ENCODE data around the gene LAMA3. TPM values are rescaled to one million over a fixed set of nuclear protein-coding genes. Genes with fewer than 3 reads are reported as not detected.
A peak's percentile ranks its signal among the peaks of the same experiment; 100 is the strongest.

The LAMA3 gene
- total and polyA plus RNA-seq, 2 experiments from 2014 or later, result 3.9 to 4.9 TPM

DNA sequence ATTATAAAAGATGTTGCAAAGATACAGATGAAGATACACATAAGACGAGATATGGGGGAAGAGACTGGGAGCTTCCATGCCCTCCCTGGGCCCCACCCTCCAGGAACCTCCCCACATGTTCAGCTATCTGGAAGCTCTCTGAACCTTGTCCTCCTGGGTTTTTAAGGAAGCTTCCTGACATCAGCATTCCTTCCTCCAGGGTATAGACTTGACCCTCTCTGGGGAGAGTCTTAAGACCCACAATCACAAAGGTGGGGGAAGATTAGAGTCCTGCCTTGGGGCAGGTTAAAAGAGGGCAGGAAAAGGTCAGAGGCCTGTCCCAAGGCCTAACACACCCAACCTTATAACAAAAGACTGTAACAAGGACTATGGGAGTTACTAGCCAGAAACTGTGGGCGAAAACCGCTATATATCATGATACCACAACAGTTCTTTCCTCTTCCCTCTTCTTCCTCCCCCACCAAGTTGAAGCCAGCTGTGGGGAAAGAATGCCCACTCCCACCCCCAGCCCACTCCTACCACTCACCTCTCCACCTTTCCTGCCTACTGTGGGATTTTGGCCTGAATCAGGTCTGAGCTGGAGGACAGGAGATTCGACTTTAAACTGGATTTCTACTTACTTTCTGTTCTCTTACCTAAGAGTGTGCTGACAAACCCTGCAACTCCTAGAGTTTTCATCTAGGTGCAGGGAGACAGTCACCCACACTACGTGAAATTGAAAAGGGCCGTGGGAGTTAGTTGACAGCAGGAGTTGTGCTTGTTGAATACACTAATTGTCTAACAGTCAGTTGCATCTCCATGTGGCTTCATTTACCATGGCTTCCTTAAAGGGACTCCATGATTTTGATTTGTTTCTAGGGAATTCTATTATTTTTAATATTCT lies 105.0 kb downstream of the LAMA3 start:
- no peaks in the 10 kb centered on the region; the same call in 2 of the 3 replicates for H3K4me1 Mint-ChIP-seq
- no peaks in the 10 kb centered on the region for H3F3A ChIP-seq (replicated peaks; ENCODE audit: low read depth)
- H3K79me2 ChIP-seq (replicated peaks; ENCODE audit: insufficient read depth), result no peaks in the 10 kb centered on the region
- H4K20me1 ChIP-seq (replicated peaks; ENCODE audit: insufficient read depth), result no peaks in the 10 kb centered on the region
- H3K4me3 ChIP-seq, result no peak overlapping the region
- no peak overlapping the region for H3K27ac ChIP-seq (ENCODE audit: low read depth)
- ATAC-seq (no peak; the same call in 2 of the 3 replicates), DNase-seq (ENCODE audit: low spot score) (peak; percentile 15)
- H3K4me1 ChIP-seq (ENCODE audit: insufficient read depth), result no peaks in the 10 kb centered on the region
- no peak for TF ChIP-seq ZNF114 (CRISPR knock-in tag; IDR thresholded peaks at IDR 0.05)
- TF ChIP-seq EZH2 (IDR thresholded peaks at IDR 0.05; ENCODE audit: low read depth, unreplicated experiment), result no peak
- no peak for TF ChIP-seq POLR2AphosphoS5 (IDR thresholded peaks at IDR 0.05; ENCODE audit: low read depth)
- TF ChIP-seq ZNF331 (CRISPR knock-in tag; IDR thresholded peaks at IDR 0.05; ENCODE audit: low read depth), result no peak
- TF ChIP-seq, protein P1, sequence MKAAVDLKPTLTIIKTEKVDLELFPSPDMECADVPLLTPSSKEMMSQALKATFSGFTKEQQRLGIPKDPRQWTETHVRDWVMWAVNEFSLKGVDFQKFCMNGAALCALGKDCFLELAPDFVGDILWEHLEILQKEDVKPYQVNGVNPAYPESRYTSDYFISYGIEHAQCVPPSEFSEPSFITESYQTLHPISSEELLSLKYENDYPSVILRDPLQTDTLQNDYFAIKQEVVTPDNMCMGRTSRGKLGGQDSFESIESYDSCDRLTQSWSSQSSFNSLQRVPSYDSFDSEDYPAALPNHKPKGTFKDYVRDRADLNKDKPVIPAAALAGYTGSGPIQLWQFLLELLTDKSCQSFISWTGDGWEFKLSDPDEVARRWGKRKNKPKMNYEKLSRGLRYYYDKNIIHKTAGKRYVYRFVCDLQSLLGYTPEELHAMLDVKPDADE (IDR thresholded peaks at IDR 0.05), result no peak
- H3K4me3 Mint-ChIP-seq, result no peak overlapping the region
- H3K36me3 ChIP-seq (ENCODE audit: insufficient read depth), result no peaks in the 10 kb centered on the region
- H2AFZ ChIP-seq, result no peak overlapping the region
- peaks cover 5% of the 10 kb centered on the region; the same call in 1 of the 3 replicates for H3K36me3 Mint-ChIP-seq (ENCODE audit: low read depth)
- no peaks in the 10 kb centered on the region for H3K27me3 ChIP-seq (ENCODE audit: insufficient read depth)
- H3K27me3 Mint-ChIP-seq (ENCODE audit: insufficient read depth, low read depth, poor library complexity), result peaks cover 4% of the 10 kb centered on the region
- no peak overlapping the region for H3K4me2 ChIP-seq
- H3K27ac Mint-ChIP-seq, result no peak overlapping the region
- H3K9me3 Mint-ChIP-seq, result peaks cover 9% of the 10 kb centered on the region; the same call in 2 of the 3 replicates
- peaks cover 5% of the 10 kb centered on the region; the same call in 1 of the 2 replicates for H3K9me2 ChIP-seq (ENCODE audit: insufficient read depth)

DNA sequence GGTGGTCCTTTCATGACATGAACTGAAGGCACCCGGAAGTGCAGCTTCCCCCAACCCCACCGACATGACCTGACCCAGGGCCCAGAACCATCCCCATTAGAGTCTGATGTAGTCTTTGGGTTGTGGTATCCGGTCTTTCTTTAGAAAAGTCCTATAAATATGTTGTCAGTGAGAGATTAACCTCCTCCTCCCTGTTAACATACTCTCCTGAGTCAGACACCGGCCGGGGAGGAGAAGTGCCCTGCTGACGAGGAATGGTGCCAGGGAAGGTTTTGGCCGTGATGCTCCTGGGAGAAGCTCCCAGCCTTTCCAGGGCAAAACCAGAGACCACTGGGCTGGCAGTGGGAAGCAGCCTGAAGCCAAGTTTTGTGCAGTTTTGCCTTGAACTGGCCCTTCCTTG lies 109.0 kb downstream of the LAMA3 start:
- no peaks in the 10 kb centered on the region for H4K20me1 ChIP-seq (replicated peaks; ENCODE audit: insufficient read depth)
- no peaks in the 10 kb centered on the region for H3F3A ChIP-seq (replicated peaks; ENCODE audit: low read depth)
- H3K27me3 ChIP-seq (ENCODE audit: insufficient read depth), result no peaks in the 10 kb centered on the region
- Mint-ChIP-seq H3K4me3 (no peak overlapping the region), H3K27me3 (ENCODE audit: insufficient read depth, low read depth, poor library complexity) (peaks cover 3% of the 10 kb centered on the region), H3K4me1 (no peaks in the 10 kb centered on the region; the same call in 2 of the 3 replicates), H3K36me3 (ENCODE audit: low read depth) (no peaks in the 10 kb centered on the region), H3K9me3 (no peaks in the 10 kb centered on the region), H3K27ac (no peak overlapping the region)
- no peaks in the 10 kb centered on the region for H3K79me2 ChIP-seq (replicated peaks; ENCODE audit: insufficient read depth)
- H2AFZ ChIP-seq, result no peak overlapping the region
- peaks cover 4% of the 10 kb centered on the region; the same call in 1 of the 2 replicates for H3K9me2 ChIP-seq (ENCODE audit: insufficient read depth)
- DNase-seq (ENCODE audit: low spot score), result no peak
- H3K36me3 ChIP-seq (ENCODE audit: insufficient read depth), result no peaks in the 10 kb centered on the region
- ATAC-seq, result no peak
- H3K4me1 ChIP-seq (ENCODE audit: insufficient read depth), result no peaks in the 10 kb centered on the region
- H3K4me3 ChIP-seq, result no peak overlapping the region
- no peak overlapping the region for H3K4me2 ChIP-seq
- no peak overlapping the region for H3K27ac ChIP-seq (ENCODE audit: low read depth)
- TF ChIP-seq, protein P2, sequence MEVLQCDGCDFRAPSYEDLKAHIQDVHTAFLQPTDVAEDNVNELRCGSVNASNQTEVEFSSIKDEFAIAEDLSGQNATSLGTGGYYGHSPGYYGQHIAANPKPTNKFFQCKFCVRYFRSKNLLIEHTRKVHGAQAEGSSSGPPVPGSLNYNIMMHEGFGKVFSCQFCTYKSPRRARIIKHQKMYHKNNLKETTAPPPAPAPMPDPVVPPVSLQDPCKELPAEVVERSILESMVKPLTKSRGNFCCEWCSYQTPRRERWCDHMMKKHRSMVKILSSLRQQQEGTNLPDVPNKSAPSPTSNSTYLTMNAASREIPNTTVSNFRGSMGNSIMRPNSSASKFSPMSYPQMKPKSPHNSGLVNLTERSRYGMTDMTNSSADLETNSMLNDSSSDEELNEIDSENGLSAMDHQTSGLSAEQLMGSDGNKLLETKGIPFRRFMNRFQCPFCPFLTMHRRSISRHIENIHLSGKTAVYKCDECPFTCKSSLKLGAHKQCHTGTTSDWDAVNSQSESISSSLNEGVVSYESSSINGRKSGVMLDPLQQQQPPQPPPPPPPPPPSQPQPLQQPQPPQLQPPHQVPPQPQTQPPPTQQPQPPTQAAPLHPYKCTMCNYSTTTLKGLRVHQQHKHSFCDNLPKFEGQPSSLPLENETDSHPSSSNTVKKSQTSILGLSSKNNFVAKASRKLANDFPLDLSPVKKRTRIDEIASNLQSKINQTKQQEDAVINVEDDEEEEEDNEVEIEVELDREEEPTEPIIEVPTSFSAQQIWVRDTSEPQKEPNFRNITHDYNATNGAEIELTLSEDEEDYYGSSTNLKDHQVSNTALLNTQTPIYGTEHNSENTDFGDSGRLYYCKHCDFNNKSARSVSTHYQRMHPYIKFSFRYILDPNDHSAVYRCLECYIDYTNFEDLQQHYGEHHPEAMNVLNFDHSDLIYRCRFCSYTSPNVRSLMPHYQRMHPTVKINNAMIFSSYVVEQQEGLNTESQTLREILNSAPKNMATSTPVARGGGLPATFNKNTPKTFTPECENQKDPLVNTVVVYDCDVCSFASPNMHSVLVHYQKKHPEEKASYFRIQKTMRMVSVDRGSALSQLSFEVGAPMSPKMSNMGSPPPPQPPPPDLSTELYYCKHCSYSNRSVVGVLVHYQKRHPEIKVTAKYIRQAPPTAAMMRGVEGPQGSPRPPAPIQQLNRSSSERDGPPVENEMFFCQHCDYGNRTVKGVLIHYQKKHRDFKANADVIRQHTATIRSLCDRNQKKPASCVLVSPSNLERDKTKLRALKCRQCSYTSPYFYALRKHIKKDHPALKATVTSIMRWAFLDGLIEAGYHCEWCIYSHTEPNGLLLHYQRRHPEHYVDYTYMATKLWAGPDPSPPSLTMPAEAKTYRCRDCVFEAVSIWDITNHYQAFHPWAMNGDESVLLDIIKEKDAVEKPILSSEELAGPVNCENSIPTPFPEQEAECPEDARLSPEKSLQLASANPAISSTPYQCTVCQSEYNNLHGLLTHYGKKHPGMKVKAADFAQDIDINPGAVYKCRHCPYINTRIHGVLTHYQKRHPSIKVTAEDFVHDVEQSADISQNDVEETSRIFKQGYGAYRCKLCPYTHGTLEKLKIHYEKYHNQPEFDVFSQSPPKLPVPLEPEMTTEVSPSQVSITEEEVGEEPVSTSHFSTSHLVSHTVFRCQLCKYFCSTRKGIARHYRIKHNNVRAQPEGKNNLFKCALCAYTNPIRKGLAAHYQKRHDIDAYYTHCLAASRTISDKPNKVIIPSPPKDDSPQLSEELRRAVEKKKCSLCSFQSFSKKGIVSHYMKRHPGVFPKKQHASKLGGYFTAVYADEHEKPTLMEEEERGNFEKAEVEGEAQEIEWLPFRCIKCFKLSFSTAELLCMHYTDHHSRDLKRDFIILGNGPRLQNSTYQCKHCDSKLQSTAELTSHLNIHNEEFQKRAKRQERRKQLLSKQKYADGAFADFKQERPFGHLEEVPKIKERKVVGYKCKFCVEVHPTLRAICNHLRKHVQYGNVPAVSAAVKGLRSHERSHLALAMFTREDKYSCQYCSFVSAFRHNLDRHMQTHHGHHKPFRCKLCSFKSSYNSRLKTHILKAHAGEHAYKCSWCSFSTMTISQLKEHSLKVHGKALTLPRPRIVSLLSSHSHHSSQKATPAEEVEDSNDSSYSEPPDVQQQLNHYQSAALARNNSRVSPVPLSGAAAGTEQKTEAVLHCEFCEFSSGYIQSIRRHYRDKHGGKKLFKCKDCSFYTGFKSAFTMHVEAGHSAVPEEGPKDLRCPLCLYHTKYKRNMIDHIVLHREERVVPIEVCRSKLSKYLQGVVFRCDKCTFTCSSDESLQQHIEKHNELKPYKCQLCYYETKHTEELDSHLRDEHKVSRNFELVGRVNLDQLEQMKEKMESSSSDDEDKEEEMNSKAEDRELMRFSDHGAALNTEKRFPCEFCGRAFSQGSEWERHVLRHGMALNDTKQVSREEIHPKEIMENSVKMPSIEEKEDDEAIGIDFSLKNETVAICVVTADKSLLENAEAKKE (CRISPR knock-in tag; IDR thresholded peaks at IDR 0.05), result no peak
- TF ChIP-seq ZNF114 (CRISPR knock-in tag; IDR thresholded peaks at IDR 0.05), result no peak
- TF ChIP-seq, protein P3, sequence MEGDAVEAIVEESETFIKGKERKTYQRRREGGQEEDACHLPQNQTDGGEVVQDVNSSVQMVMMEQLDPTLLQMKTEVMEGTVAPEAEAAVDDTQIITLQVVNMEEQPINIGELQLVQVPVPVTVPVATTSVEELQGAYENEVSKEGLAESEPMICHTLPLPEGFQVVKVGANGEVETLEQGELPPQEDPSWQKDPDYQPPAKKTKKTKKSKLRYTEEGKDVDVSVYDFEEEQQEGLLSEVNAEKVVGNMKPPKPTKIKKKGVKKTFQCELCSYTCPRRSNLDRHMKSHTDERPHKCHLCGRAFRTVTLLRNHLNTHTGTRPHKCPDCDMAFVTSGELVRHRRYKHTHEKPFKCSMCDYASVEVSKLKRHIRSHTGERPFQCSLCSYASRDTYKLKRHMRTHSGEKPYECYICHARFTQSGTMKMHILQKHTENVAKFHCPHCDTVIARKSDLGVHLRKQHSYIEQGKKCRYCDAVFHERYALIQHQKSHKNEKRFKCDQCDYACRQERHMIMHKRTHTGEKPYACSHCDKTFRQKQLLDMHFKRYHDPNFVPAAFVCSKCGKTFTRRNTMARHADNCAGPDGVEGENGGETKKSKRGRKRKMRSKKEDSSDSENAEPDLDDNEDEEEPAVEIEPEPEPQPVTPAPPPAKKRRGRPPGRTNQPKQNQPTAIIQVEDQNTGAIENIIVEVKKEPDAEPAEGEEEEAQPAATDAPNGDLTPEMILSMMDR (conservative IDR thresholded peaks at IDR 0.05; ENCODE audit: low read depth in 2 of 2), result no peak
- TF ChIP-seq ZNF331 (CRISPR knock-in tag; IDR thresholded peaks at IDR 0.05; ENCODE audit: low read depth), result no peak
- no peak for TF ChIP-seq NANOG (IDR thresholded peaks at IDR 0.05; ENCODE audit: borderline replicate concordance)
- TF ChIP-seq EZH2phosphoT487 (IDR thresholded peaks at IDR 0.05; ENCODE audit: unreplicated experiment), result no peak
- TF ChIP-seq, protein P1 (IDR thresholded peaks at IDR 0.05), result no peak
